OCI-LY1 (cell line): ENCODE measurements around the gene XPO1.

Experiments used
- CTCF ChIP-seq: fragments of 200-600 bp; sonication (generic), shearing (Covaris generic); IDR thresholded peaks from 2 replicates; pipeline ENCODE4 v1.5.1; 2017; ENCODE audit warnings: mild to moderate bottlenecking, antibody characterized with exemption, low read length, moderate library complexity, mixed read lengths
- EZH2 ChIP-seq: fragments of 200-600 bp; sonication (generic), shearing (Covaris generic); IDR thresholded peaks from 2 replicates; pipeline ENCODE4 v1.8.0; 2017; ENCODE audit warnings: borderline replicate concordance, mixed run types, mild to moderate bottlenecking, antibody characterized with exemption, low read length, moderate library complexity, mixed read lengths

- TF ChIP-seq CTCF = no peak
- no peak for TF ChIP-seq EZH2
These were observed 44.0 kb upstream of the XPO1 start for GRCh38 chr2:61582165-61582564.
